ENCODE data around the gene IL6. TPM values are rescaled to one million over a fixed set of nuclear protein-coding genes. Genes with fewer than 3 reads are reported as not detected.

Gene IL6
- total RNA-seq, 3 donors from 2014 or later (not counting 1 experiment from before 2014, with no cell fraction given): 1.3 to 2.3 (median 1.7) TPM

DNA sequence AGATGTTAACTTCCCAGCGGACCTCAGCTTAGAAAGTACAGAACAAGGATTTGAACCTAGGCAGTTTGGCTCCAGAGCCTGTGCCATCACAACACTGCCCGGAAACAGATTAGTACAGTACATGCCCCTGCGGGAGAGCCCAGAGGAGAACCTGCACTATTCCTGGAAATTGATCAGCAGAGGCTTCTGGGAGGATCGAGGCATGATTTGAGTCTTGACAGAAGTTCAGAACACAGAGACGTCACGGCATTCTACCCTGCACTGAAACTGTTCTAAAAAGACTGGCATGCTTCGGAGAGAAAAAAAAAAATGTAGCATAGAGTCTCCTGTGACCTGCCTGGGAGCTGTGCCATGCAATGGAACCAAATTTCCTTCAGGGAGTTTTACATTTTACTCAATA, 9.2 kb upstream of the IL6 start:
- no peaks in the 10 kb centered on the region for H3K36me3 ChIP-seq (ENCODE audit: control insufficient read depth, insufficient read depth, low read length)
- intact Hi-C loops (cut with micrococcal nuclease): no loop called here
- TF ChIP-seq, protein P1, sequence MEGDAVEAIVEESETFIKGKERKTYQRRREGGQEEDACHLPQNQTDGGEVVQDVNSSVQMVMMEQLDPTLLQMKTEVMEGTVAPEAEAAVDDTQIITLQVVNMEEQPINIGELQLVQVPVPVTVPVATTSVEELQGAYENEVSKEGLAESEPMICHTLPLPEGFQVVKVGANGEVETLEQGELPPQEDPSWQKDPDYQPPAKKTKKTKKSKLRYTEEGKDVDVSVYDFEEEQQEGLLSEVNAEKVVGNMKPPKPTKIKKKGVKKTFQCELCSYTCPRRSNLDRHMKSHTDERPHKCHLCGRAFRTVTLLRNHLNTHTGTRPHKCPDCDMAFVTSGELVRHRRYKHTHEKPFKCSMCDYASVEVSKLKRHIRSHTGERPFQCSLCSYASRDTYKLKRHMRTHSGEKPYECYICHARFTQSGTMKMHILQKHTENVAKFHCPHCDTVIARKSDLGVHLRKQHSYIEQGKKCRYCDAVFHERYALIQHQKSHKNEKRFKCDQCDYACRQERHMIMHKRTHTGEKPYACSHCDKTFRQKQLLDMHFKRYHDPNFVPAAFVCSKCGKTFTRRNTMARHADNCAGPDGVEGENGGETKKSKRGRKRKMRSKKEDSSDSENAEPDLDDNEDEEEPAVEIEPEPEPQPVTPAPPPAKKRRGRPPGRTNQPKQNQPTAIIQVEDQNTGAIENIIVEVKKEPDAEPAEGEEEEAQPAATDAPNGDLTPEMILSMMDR (IDR thresholded peaks at IDR 0.05): no peak

DNA sequence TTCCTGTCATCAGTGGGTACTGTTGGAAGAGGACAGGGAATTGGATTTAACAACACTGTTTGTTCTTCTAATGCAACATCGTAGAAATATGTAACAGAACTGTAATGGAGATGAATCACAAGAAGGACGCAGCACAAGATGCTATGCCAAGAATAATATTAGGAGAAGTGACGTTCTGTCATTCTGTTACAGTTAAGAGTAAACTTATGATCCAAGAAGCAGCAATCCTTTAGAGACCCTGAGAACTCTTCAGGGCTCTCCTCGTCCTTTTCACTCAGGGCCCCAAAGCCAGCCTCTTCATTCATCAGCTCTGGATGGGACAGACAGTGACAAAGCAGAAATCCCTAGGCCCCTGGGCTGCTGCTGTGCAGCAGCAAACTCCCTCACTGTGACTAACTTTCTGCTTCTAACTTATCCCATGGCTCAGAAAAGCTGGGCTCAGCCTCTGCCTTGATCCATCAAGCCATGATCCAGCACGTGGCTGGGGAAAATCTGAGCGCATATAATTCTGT, 8.7 kb upstream of the IL6 start:
- Histone ChIP-seq H3K27ac (ENCODE audit: low read length) (no peak overlapping the region), H3K4me1 (ENCODE audit: control insufficient read depth, insufficient read depth, low read length) (peaks cover 6% of the 10 kb centered on the region), H3K4me3 (ENCODE audit: low read length) (no peak overlapping the region), H3K27me3 (ENCODE audit: control insufficient read depth, insufficient read depth, low read length) (no peaks in the 10 kb centered on the region), H3K36me3 (ENCODE audit: control insufficient read depth, insufficient read depth, low read length) (no peaks in the 10 kb centered on the region), H3K9me3 (ENCODE audit: control insufficient read depth, insufficient read depth, low read length) (no peaks in the 10 kb centered on the region)
- Mint-ChIP-seq H3K36me3 (no peaks in the 10 kb centered on the region), H3K9me3 (no peaks in the 10 kb centered on the region), H3K4me3 (no peak overlapping the region), H3K27me3 (ENCODE audit: low read depth in 2 of 2) (peaks cover 8 to 23% of the 10 kb centered on the region in 2 donors), H3K27ac (no peak overlapping the region), H3K4me1 (peaks cover 0 to 6% of the 10 kb centered on the region in 2 donors)
- DNase-seq (no peak), ATAC-seq (no peak)
- TF ChIP-seq, protein P1 (IDR thresholded peaks at IDR 0.05): no peak
- 89% methylated on average over 6 of the region's 6 CpGs for WGBS (ENCODE audit: insufficient coverage)
- intact Hi-C loops (cut with micrococcal nuclease): no loop called here

More for the DNA sequence above, 9.2 kb upstream of the IL6 start:
- H3K4me1 ChIP-seq (ENCODE audit: control insufficient read depth, insufficient read depth, low read length): peaks cover 2% of the 10 kb centered on the region
- 85% methylated on average over 7 of the region's 7 CpGs for WGBS (ENCODE audit: insufficient coverage)
- no peak for ATAC-seq
- no peaks in the 10 kb centered on the region for H3K9me3 Mint-ChIP-seq
- no peaks in the 10 kb centered on the region for H3K9me3 ChIP-seq (ENCODE audit: control insufficient read depth, insufficient read depth, low read length)
- H3K27me3 ChIP-seq (ENCODE audit: control insufficient read depth, insufficient read depth, low read length): no peaks in the 10 kb centered on the region
- H3K4me1 Mint-ChIP-seq: peaks cover 0 to under 1% of the 10 kb centered on the region in 2 donors
- DNase-seq: no peak
- H3K27ac Mint-ChIP-seq: no peak overlapping the region
- H3K27ac ChIP-seq (ENCODE audit: low read length): no peak overlapping the region
- peaks cover 8 to 20% of the 10 kb centered on the region in 2 donors for H3K27me3 Mint-ChIP-seq (ENCODE audit: low read depth in 2 of 2)
- H3K36me3 Mint-ChIP-seq: no peaks in the 10 kb centered on the region
- no peak overlapping the region for H3K4me3 ChIP-seq (ENCODE audit: low read length)
- no peak overlapping the region for H3K4me3 Mint-ChIP-seq

DNA sequence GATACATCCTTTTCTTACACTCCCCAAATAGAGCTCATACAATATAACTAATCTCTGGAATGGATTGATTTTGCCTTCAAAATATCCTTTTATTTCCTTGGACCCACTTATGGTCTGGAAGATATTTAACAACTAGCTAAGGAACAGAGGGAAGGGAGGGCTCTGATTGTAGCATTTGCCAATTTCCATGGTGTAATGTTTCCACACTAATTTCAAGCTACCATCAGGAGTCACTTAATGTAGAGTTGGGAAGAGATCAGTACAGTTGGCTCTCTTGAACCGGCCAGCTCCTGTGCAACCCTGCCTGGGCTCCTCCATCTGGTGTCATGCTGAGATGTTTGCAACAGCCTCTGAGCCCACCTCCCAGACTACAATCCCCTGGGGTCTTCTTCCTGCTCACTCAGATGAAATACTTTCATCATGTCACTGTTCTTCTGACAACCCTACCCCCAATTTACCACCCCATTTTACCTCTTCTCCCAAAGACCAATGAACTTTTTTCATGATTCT, 8.0 kb upstream of the IL6 start:
- Mint-ChIP-seq H3K36me3 (no peaks in the 10 kb centered on the region), H3K4me3 (no peak overlapping the region), H3K27ac (no peak overlapping the region), H3K27me3 (ENCODE audit: low read depth in 2 of 2) (peaks cover 8 to 29% of the 10 kb centered on the region in 2 donors), H3K4me1 (peaks cover 0 to 10% of the 10 kb centered on the region in 2 donors), H3K9me3 (no peaks in the 10 kb centered on the region)
- no peak for ATAC-seq
- intact Hi-C loops (cut with micrococcal nuclease): no loop called here
- WGBS (ENCODE audit: insufficient coverage): 0% methylated on average over 1 of the region's 1 CpG
- Histone ChIP-seq H3K27me3 (ENCODE audit: control insufficient read depth, insufficient read depth, low read length) (no peaks in the 10 kb centered on the region), H3K27ac (ENCODE audit: low read length) (no peak overlapping the region), H3K4me1 (ENCODE audit: control insufficient read depth, insufficient read depth, low read length) (peaks cover 6% of the 10 kb centered on the region), H3K36me3 (ENCODE audit: control insufficient read depth, insufficient read depth, low read length) (no peaks in the 10 kb centered on the region), H3K4me3 (ENCODE audit: low read length) (no peak overlapping the region), H3K9me3 (ENCODE audit: control insufficient read depth, insufficient read depth, low read length) (no peaks in the 10 kb centered on the region)
- TF ChIP-seq, protein P1 (IDR thresholded peaks at IDR 0.05): no peak
- DNase-seq: no peak
